ENCODE data around the gene PYROXD2. TPM values are rescaled to one million over a fixed set of nuclear protein-coding genes. Genes with fewer than 3 reads are reported as not detected.

Gene PYROXD2
- total and polyA plus RNA-seq, 2 of the 8 experiments (the other 6 are each of a cell fraction or from before 2014, with no cell fraction given) = 3.2 to 5.4 TPM

DNA sequence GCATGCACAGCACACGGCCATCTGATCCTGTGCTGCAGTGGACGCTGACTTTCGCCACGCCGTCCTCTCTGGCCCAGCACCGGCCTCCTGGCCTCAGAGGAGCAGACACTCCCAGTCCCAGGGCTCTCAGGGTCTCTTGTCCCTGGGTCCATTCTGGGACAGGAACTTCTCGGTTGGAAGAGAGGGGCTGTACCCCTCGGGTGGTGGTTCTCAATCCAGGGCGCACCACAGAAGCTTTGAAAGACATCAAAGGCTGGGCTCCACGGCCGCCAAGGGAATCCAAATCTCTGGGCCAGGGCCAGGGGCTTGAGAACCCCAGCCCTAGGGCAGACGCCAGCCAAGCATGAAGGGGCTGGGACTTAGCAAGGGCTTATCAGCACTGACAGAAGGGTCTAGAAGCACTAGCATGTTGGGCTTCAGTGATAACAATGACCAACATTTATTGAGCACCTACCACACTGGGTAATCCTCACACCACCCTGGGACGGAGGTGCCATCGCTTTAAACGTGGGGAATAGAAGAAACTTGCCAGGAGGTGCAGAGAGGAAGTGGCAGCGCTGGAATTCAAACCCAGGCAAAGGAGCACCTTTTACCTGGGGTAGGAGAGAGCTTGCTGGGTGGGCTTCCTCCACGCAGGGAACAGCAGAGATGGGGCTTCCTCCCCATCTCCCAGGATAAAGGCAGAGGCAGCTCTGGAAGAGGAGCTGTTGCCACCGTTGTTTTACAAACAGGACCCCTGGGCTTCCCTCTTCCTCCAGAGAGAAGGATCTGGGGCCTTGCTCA lies 1.8 kb upstream of the PYROXD2 start:
- Histone ChIP-seq H3K9ac (replicated peaks in 1 of 4; ENCODE audit: extremely low read depth in 1 of 4, low read depth in 3 of 4, low read length in 3 of 4) (no peak overlapping the region), H3K27me3 (replicated peaks in 1 of 4; ENCODE audit: control insufficient read depth in 3 of 4, extremely low read depth in 1 of 4, insufficient read depth in 3 of 4, low read length in 3 of 4) (no peaks in the 10 kb centered on the region), H3K36me3 (ENCODE audit: control insufficient read depth in 2 of 4, insufficient read depth in 4 of 4, low read length in 3 of 4) (peaks cover 0 to 6% (median 2%) of the 10 kb centered on the region in 4 experiments; a peak in 4 of 8 replicates), H3K9me3 (ENCODE audit: insufficient read depth in 2 of 2, low read depth in 1 of 2, low read length in 1 of 2) (no peaks in the 10 kb centered on the region), H2BK5ac (ENCODE audit: low read depth, low read length) (no peak overlapping the region; the same call in 1 of the 2 replicates), H4K20me1 (replicated peaks in 1 of 2; ENCODE audit: control insufficient read depth in 1 of 2, insufficient read depth in 2 of 2, low read length in 2 of 2) (no peaks in the 10 kb centered on the region), H3K23me2 (ENCODE audit: low read depth, low read length) (no peaks in the 10 kb centered on the region; the same call in 1 of the 2 replicates), H3K4me1 (replicated peaks in 1 of 4; ENCODE audit: control insufficient read depth in 3 of 4, insufficient read depth in 4 of 4, low read length in 3 of 4) (peaks cover 0 to 10% (median 3%) of the 10 kb centered on the region in 4 experiments; a peak in 6 of 7 replicates), H2AK5ac (ENCODE audit: low read depth, low read length) (no peak overlapping the region), H3K27ac (ENCODE audit: low read depth, low read length) (no peak overlapping the region), H3K18ac (ENCODE audit: extremely low read depth, low read length) (no peak overlapping the region), H2BK20ac (ENCODE audit: low read length) (no peak overlapping the region), H2BK120ac (replicated peaks; ENCODE audit: low read depth, low read length) (no peak overlapping the region), H2BK15ac (ENCODE audit: low read length) (no peak overlapping the region), H2AFZ (ENCODE audit: low read length) (no peak overlapping the region), H4K8ac (ENCODE audit: extremely low read depth, insufficient read depth, low read length) (no peak overlapping the region), H3K79me2 (ENCODE audit: control insufficient read depth in 1 of 2, insufficient read depth in 2 of 2, low read length in 2 of 2) (no peaks in the 10 kb centered on the region), H4K5ac (ENCODE audit: insufficient read length, low read depth, low read length) (no peak overlapping the region), H3K23ac (ENCODE audit: insufficient read length) (no peak overlapping the region), H2BK12ac (ENCODE audit: low read depth, low read length) (no peak overlapping the region), H3K4ac (replicated peaks; ENCODE audit: insufficient read length, low read depth, low read length) (no peak overlapping the region), H3K79me1 (ENCODE audit: low read depth, low read length) (no peaks in the 10 kb centered on the region), H4K91ac (replicated peaks; ENCODE audit: insufficient read length, low read length) (no peak overlapping the region), H3K4me2 (ENCODE audit: insufficient read depth in 1 of 2, low read depth in 2 of 2, low read length in 2 of 2) (no peak overlapping the region), H3K14ac (ENCODE audit: insufficient read length) (no peak overlapping the region), H3K56ac (replicated peaks; ENCODE audit: insufficient read length, low read depth, low read length) (no peak overlapping the region), H3K4me3 (ENCODE audit: extremely low read depth in 1 of 4, insufficient read depth in 2 of 4, low read depth in 3 of 4, low read length in 4 of 4) (no peak overlapping the region)
- WGBS, 2 experiments (ENCODE audit: extremely low coverage in 1 of 2, insufficient coverage in 1 of 2, insufficient read length in 1 of 2, insufficient replicate concordance in 2 of 2, low coverage in 1 of 2, low lambda C conversion rate in 2 of 2, missing lambda C conversion rate in 1 of 2) = 88% methylated on average over 18 of the region's 18 CpGs; no CpG with 5 or more reads in 1 of the 2 experiments
- POLR2A ChIA-PET (ENCODE audit: partially characterized antibody) = interaction anchor here (0.7 kb wide), 1 partner anchor 9 kb away, joined by 4 read pairs; no protein-coding TSS in a partner anchor
- DNase-seq (ENCODE audit: low read depth in 1 of 2, low spot score in 2 of 2) (no peak), FAIRE-seq (no peak)
- TF ChIP-seq CHD1 (IDR thresholded peaks at IDR 0.05; ENCODE audit: low read depth, low read length) = no peak
- TF ChIP-seq KDM5A (IDR thresholded peaks at IDR 0.05; ENCODE audit: low read length) = no peak
- no peak for TF ChIP-seq EP300 (IDR thresholded peaks at IDR 0.05; ENCODE audit: borderline replicate concordance in 1 of 2, low read depth in 2 of 2, low read length in 2 of 2)
- TF ChIP-seq SP4 (IDR thresholded peaks at IDR 0.05; ENCODE audit: low read length) = no peak
- TF ChIP-seq, protein P1, sequence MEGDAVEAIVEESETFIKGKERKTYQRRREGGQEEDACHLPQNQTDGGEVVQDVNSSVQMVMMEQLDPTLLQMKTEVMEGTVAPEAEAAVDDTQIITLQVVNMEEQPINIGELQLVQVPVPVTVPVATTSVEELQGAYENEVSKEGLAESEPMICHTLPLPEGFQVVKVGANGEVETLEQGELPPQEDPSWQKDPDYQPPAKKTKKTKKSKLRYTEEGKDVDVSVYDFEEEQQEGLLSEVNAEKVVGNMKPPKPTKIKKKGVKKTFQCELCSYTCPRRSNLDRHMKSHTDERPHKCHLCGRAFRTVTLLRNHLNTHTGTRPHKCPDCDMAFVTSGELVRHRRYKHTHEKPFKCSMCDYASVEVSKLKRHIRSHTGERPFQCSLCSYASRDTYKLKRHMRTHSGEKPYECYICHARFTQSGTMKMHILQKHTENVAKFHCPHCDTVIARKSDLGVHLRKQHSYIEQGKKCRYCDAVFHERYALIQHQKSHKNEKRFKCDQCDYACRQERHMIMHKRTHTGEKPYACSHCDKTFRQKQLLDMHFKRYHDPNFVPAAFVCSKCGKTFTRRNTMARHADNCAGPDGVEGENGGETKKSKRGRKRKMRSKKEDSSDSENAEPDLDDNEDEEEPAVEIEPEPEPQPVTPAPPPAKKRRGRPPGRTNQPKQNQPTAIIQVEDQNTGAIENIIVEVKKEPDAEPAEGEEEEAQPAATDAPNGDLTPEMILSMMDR (IDR thresholded peaks at IDR 0.05; ENCODE audit: control extremely low read depth in 1 of 3, insufficient read depth in 1 of 3, low read depth in 1 of 3, low read length in 3 of 3) = no peak
- TF ChIP-seq CEBPB (IDR thresholded peaks at IDR 0.05; ENCODE audit: low read depth, low read length) = no peak
- no peak for TF ChIP-seq SUZ12 (IDR thresholded peaks at IDR 0.05; ENCODE audit: low read length)
- no peak for TF ChIP-seq CREB1 (IDR thresholded peaks at IDR 0.05)
- no peak for TF ChIP-seq RFX5 (IDR thresholded peaks at IDR 0.05; ENCODE audit: borderline replicate concordance, low read depth, low read length)
- CTCF ChIA-PET (ENCODE audit: partially characterized antibody) = interaction anchor here (1.4 to 6.9 kb wide), 2 partner anchors 9 to 16 kb away, joined by 4 to 69 read pairs; no protein-coding TSS in a partner anchor

Data from H1 (cell line).